GM18505 (cell line): Measurements from ENCODE around the gene PAPPA.

Experiments
- ATAC-seq: cut with Tn5 transposase; IDR thresholded peaks from one replicate; pipeline ENCODE4 v1.9.1; 2021; ENCODE audit not compliant: unreplicated experiment
- POLR2A ChIP-seq: IDR thresholded peaks from 4 replicates; pipeline ENCODE4 v1.6.1; 2011; ENCODE audit warnings: borderline replicate concordance; ENCODE audit not compliant: insufficient read depth, insufficient read length; ENCODE audit errors: extremely low read depth

PAPPA gene

DNA sequence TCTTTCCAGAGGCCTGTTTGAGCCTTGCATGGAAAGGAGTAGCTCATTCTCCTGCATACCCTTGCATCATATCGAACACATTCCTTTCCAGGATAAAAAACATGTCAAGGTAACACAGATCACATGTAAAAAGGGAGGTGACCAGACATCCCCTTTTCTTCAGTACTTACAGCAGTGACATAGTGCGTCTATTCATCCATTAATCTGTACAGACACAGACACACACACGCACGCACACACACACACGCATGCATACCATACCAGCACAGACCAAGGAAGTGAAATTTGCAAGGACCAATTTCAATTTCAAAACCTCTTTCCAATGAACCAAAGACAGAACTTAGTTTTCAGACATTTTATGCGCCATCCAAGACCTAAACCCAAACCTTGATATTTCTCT lies 256.0 kb downstream of the PAPPA start:
- ATAC-seq: no peak
- no peak for TF ChIP-seq POLR2A

DNA sequence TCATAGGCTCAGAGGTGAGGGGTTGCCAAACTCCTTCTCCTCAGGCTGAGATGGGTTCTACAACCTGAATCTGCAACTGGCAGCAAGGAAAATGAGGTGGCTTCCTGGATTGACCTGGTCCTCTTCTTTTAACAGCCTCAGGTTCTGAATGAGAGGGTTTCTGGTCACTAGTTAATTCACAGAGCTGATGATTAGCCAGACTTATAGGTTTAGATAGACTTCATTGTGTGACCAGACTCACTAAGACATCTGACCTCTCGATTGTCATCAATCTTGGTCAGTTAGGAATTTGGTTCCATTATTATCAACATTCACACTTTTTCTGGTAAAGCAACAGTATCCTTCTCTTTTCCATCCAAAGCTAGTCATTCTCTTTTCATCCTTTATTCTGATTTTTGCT lies 257.9 kb downstream of the PAPPA start:
- ATAC-seq: no peak
- TF ChIP-seq POLR2A: no peak

DNA sequence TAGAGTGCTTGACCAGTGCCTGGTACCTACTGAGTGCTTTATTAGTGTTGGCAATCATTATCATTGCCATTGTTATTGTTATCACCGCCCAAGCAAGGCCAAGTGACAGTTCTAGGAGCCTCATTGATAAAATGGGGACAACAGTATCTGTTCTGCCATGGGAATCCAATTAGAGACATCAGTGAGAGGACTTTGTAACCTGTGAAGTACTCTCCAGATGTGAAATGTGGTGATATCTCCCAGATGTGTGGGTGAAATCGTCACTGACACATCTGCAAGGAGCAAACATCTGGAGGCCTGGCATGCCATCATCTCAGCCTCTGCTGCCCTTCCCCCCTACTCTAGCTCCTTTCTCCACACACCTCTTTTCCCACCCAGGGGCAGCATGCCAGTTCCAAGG lies 260.8 kb downstream of the PAPPA start:
- TF ChIP-seq POLR2A: no peak
- no peak for ATAC-seq

DNA sequence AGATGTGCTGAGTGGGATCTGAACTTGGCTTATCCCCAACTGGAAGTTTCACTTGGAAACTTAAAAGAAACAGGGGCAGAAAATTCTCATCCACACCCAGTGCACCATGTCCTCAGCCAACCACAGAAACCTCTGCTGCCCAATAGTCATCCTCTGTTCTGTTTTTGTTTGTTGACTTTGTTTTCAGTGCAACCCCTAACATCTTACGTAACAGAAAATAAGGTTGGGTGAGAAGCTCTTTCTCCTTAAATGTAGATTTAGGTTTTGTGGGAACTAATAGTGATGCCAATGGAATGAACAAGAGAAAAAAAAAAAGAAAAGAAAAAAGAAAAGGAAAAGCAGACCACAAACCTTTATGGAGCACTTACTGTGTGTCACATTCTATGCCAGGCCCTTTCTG lies 262.8 kb downstream of the PAPPA start:
- ATAC-seq: no peak
- no peak for TF ChIP-seq POLR2A

DNA sequence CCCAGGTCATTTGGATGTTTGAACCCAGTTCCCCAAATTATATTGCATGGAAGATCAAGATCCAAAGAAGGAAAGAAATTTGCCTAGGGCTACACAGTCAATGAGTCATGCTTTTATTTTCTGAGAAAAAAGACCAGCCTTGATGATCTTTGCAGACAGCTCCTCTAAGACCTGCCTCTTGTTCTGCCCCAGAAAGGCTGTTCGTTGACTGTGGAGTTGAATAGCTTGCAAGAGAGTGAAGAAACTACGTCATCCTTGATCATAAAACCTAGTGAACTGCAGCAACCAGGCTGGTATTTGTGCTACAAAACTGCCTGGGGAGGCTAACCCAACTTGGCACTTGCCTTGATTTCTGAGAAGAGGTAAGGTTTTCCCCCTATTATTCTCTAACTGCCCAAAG lies 263.9 kb downstream of the PAPPA start:
- TF ChIP-seq POLR2A: no peak
- ATAC-seq: no peak

DNA sequence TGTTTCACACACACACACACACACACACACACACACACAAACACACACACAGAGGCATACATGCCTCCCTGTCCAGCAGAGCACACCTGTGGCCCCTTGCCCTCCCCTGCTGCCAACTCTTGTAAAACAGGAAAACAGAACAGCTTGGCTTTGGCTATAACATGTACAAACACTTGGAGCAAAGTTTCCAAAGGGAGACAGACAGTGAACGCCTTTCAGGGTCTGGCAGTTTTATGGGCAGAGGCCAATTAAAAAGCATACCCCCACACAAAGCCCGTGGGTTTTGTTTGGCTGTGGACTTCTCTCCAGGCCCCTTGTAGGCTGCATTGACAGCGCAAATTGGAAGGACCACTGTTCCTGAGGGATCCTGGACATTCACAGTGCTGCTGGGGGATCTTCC lies 265.6 kb downstream of the PAPPA start:
- no peak for ATAC-seq

DNA sequence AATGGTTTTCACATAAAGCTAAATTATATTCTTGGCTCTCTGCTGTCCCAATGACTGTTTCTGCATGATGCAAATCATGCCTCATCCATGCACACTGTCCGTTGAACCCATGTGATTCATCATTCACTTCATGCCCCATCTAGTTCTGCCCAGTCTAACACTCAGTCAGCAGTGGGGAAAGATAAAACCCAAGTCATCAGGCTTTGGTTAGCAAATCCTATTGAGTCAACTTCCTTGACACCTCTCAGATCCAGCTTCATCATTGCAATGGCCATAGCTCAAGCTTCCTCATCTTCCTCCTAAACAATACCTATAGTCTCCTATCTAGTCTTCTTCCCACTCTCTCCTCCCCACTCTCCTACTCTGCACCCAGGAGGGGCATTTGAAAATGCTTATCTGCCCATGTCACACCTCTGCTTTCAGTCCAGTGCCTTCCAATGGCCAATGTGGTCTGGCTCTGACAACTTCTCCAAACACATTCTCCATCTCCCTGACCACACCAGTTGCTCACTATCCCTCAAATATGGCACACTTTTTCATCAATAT lies 267.5 kb downstream of the PAPPA start:
- ATAC-seq: no peak
- TF ChIP-seq POLR2A: no peak

More for the DNA sequence above, 265.6 kb downstream of the PAPPA start:
- no peak for TF ChIP-seq POLR2A

DNA sequence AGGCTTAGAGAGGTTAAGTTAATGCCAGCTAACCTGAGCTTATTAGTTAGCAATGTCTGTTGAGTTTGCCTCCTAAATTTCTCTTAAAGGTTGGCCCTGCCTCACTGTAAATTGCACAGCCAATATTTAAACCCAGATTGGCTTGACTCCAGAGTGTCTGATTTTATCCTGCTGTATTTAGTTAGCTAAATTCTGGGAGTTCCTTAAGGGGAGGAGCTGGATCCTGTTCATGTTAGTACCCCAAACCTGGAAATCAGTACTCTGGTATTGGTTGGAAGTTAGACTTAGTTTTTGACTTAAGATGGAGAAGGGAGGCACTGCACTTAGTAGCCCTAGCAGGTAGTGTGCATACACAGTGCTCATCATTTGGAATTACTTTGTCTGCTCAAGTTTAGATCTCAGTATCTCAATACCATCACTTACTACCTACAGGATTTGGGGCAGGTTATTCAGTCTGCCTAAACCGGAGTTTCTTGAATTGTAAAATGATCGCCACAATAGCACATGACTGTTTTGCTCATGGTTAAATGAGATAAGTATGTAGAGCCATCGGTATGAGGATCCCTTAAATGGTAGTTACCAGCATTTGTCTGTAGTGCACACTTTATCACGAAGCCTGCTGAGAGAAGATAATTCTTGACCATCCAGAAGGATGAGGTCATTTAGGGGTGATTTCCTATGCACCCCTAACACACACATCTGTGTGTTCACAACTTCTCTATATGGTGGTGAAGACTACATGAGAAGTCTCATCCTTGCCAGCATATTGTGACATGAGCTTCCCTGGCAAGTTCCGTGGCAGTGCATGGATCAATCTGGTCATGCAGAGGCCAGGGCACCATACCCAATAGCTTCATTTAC lies 268.8 kb downstream of the PAPPA start:
- no peak for TF ChIP-seq POLR2A
- no peak for ATAC-seq

DNA sequence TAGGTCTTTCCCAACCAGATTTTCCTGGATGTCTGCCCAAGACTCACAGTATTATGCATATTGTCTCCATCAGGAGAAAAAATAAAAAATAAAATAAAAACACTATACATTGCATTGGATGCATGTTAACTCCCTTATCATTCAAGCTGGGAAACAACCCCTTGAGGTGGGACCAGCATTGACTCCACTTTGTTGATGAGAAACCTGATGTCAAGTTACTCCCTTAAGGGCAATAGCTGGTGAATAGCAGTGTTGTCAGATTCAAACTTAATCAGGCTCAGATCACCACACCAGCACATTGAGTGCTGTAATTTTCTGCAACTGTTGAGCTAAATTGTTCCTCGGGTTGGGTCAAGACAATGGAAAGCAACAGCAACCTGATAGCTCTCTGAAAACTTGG lies 269.6 kb downstream of the PAPPA start:
- no peak for TF ChIP-seq POLR2A
- no peak for ATAC-seq

DNA sequence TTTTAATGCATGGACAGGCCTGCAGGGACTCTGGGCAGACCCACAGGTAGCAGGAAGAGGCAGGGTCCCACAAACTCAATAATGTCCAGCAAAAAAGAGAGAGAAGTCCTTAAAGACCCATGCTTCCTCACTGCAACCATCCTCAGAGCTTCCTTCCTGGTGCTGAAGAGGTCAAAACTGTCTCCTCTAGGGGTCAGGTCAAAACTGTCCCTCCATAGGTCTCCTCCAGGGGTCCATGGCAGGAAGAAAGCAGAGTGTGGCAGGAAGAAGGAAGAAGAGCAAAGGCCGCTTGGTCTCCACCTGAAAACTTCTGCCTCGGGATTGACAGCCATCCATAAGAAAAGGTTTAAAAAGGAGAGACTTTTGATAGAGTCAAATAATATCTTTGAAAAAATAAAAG lies 271.7 kb downstream of the PAPPA start:
- TF ChIP-seq POLR2A: no peak
- ATAC-seq: no peak

DNA sequence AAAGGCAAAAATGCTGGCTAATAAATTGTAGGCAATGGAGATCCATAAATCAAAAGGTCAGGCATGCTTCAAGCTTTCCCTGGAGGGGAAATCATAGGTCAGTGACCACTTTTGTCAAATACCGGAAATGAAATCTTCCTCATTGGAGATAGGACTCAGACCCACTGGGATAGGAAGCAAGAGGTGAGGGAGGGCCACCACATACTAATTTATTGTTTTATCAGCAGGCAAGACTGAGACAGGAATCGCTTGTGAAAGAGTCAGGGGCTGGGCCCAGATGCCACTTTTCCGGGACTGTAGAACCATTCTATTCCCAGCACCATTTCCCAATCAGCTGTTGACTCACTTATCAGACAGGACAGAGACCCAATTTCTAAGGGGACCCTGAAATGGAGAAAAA lies 277.3 kb downstream of the PAPPA start:
- ATAC-seq: no peak
- no peak for TF ChIP-seq POLR2A

DNA sequence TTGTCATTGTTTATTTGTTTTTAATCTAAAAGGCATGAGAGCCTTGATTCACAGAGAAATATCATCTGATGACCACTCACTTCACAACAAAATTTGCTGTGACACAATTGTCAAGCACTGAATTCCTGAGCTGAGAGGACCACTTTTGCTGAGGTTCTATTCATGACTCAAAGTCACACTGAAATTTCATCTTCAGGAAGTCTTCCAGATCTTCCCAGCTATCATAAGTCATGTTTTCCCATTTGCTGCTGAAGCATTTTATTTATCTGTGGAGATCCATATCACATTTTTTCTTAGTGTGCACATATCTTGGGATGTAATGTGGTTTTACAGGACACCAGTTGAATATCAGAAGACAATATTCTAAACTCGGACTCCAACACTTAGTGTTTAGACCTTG lies 278.5 kb downstream of the PAPPA start:
- TF ChIP-seq POLR2A: no peak
- ATAC-seq: no peak

DNA sequence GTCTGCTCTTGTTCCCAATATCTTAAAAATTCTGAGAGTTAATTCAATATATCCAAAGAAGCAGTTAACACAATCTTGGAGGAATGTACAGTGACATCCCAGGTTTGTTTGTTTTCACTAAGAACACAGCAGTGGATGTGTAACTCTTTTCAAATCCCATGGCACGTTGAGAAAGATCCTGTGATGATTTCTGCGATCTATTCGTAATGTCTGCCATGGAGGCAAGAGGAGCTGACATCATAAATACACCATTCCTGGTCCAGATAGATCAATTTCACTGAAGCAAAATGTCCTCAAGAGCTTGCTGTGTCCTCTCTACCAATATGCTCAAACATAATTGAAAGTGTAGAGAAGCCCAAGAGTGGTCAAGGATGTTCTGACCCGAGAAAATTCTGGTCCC lies 280.7 kb downstream of the PAPPA start:
- ATAC-seq: no peak
- TF ChIP-seq POLR2A: no peak

DNA sequence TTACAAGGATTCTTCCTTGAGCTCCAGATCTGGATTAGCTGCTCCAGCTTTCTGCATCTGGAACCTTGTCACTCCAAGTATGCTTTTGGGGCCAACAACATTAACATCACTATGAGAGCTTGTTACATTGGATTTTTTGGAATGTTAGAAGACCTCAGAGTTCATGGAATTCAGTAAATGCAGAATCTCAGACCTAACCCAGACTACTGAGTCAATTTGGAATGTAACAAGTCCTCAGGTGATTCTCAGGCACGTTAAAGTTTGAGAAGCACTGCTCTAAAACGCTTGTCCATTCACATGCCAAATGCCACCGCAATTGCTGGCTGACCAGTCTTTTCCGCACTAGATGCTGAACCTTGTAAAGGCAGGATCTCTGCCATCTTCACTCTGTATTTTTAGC lies 282.1 kb downstream of the PAPPA start:
- ATAC-seq: no peak
- TF ChIP-seq POLR2A: no peak
